ENCODE results near the gene FANCE. TPM values are rescaled to one million over a fixed set of nuclear protein-coding genes. Genes with fewer than 3 reads are reported as not detected.

Gene FANCE
- total and polyA plus RNA-seq, 9 donors = 5.3 to 12.2 (median 9.1) TPM

GRCh38 chr6:35470663-35471120 lies 18.6 kb downstream of the FANCE start:
- Histone ChIP-seq H3K4me1 (ENCODE audit: insufficient read depth) (peaks cover 8% of the 10 kb centered on the region), H3K9me3 (no peaks in the 10 kb centered on the region), H3K36me3 (no peaks in the 10 kb centered on the region), H3K27ac (no peak overlapping the region), H3K4me3 (no peak overlapping the region), H3K27me3 (no peaks in the 10 kb centered on the region)
- WGBS, 3 donors = 40 to 48% (median 46%) methylated on average over 3 of the region's 3 CpGs
- TF ChIP-seq EP300 (IDR thresholded peaks at IDR 0.05) (no peak), POLR2A (IDR thresholded peaks at IDR 0.05) (no peak), CTCF (IDR thresholded peaks at IDR 0.05) (no peak)
- no peak for DNase-seq
- intact Hi-C loops (cut with DNase I) = no loop called here

- DNase-seq = no peak
- Histone ChIP-seq H3K4me3 (no peak overlapping the region), H3K27ac (no peak overlapping the region), H3K9me3 (no peaks in the 10 kb centered on the region), H3K4me1 (ENCODE audit: insufficient read depth) (peaks cover 8% of the 10 kb centered on the region), H3K27me3 (no peaks in the 10 kb centered on the region), H3K36me3 (no peaks in the 10 kb centered on the region)
- TF ChIP-seq CTCF (IDR thresholded peaks at IDR 0.05) (no peak), POLR2A (IDR thresholded peaks at IDR 0.05) (no peak), EP300 (IDR thresholded peaks at IDR 0.05) (no peak)
- intact Hi-C loops (cut with DNase I) = no loop called here
- 9 to 20% (median 11%) methylated on average over 8 of the region's 8 CpGs for WGBS, 3 donors
Observed at GRCh38 chr6:35471836-35472345, 19.8 kb downstream of the FANCE start.

GRCh38 chr6:35473075-35473849 lies 21.1 kb downstream of the FANCE start:
- H3K9me3 ChIP-seq = no peaks in the 10 kb centered on the region
- H3K4me3 ChIP-seq = no peak overlapping the region
- 75 to 84% (median 77%) methylated on average over 9 of the region's 9 CpGs for WGBS, 3 donors
- H3K27ac ChIP-seq = no peak overlapping the region
- intact Hi-C loops (cut with DNase I) = no loop called here
- DNase-seq = no peak
- H3K27me3 ChIP-seq = no peaks in the 10 kb centered on the region
- peaks cover 8% of the 10 kb centered on the region for H3K4me1 ChIP-seq (ENCODE audit: insufficient read depth)
- no peaks in the 10 kb centered on the region for H3K36me3 ChIP-seq
- TF ChIP-seq CTCF (IDR thresholded peaks at IDR 0.05) = no peak
- TF ChIP-seq POLR2A (IDR thresholded peaks at IDR 0.05) = no peak
- TF ChIP-seq EP300 (IDR thresholded peaks at IDR 0.05) = no peak

- Histone ChIP-seq H3K4me3 (no peak overlapping the region), H3K27ac (no peak overlapping the region), H3K4me1 (ENCODE audit: insufficient read depth) (peaks cover 8% of the 10 kb centered on the region), H3K9me3 (no peaks in the 10 kb centered on the region), H3K36me3 (no peaks in the 10 kb centered on the region), H3K27me3 (no peaks in the 10 kb centered on the region)
- TF ChIP-seq EP300 (IDR thresholded peaks at IDR 0.05) (no peak), POLR2A (IDR thresholded peaks at IDR 0.05) (no peak), CTCF (IDR thresholded peaks at IDR 0.05) (no peak)
- intact Hi-C loops (cut with DNase I) = no loop called here
- no peak for DNase-seq
Observed at GRCh38 chr6:35473850-35474130, 21.7 kb downstream of the FANCE start.
